K562 (cell line): ENCODE measurements around the gene FTH1. TPM values are rescaled to one million over a fixed set of nuclear protein-coding genes. Genes with fewer than 3 reads are reported as not detected.

Experiments
- ASH1L ChIP-seq: fragments of 450-650 bp; IDR thresholded peaks from 2 replicates; pipeline ENCODE4 v1.6.1; 2018; ENCODE audit warnings: borderline replicate concordance, mild to moderate bottlenecking, low read depth; ENCODE audit not compliant: partially characterized antibody
- ATF3 ChIP-seq, 2 experiments: fragments of 450-650 bp in 1 of 2; sonication (generic) in 1 of 2; formaldehyde crosslinking in 1 of 2; IDR thresholded peaks in 1 of 2; conservative IDR thresholded peaks in 1 of 2; 2 replicates each; pipeline versions ENCODE4 v1.6.1 to v1.8.1; 2016 to 2023; ENCODE audit warnings: mild to moderate bottlenecking in 2 of 2, moderate library complexity in 2 of 2, inconsistent platforms in 1 of 2, missing genetic modification reagents in 1 of 2
- BRD9 ChIP-seq: fragments of 450-650 bp; IDR thresholded peaks from 2 replicates; pipeline ENCODE4 v1.6.1; 2018; ENCODE audit warnings: low read depth; ENCODE audit not compliant: partially characterized antibody
- BRF2 ChIP-seq: IDR thresholded peaks from 3 replicates; pipeline ENCODE4 v1.6.1; 2011; ENCODE audit warnings: borderline replicate concordance, mild to moderate bottlenecking; ENCODE audit not compliant: insufficient read length, insufficient read depth
- CLOCK ChIP-seq: fragments of 250-450 bp; sonication (Bioruptor Pico); IDR thresholded peaks from 2 replicates; pipeline ENCODE4 v1.4.0; 2020; ENCODE audit warnings: mild to moderate bottlenecking, moderate library complexity, borderline replicate concordance
- DEAF1 ChIP-seq: fragments of 450-650 bp; formaldehyde crosslinking; IDR thresholded peaks from 2 replicates; pipeline ENCODE4 v1.4.0; 2020; ENCODE audit warnings: mild to moderate bottlenecking, moderate library complexity
- EGR1 ChIP-seq: fragments of 450-650 bp; conservative IDR thresholded peaks from 2 replicates; pipeline ENCODE4 v1.6.1; 2017; ENCODE audit warnings: mild to moderate bottlenecking
- ELF4 ChIP-seq: fragments of 450-650 bp; formaldehyde crosslinking; IDR thresholded peaks from 2 replicates; pipeline ENCODE4 v1.4.0; 2022; ENCODE audit warnings: missing genetic modification characterization
- HLTF ChIP-seq: fragments of 450-650 bp; IDR thresholded peaks from 2 replicates; pipeline ENCODE4 v1.6.1; 2016
- KDM5B ChIP-seq: fragments of 200-600 bp; sonication (generic); IDR thresholded peaks from 2 replicates; pipeline ENCODE4 v1.6.1; 2012; ENCODE audit warnings: low read depth, mild to moderate bottlenecking, moderate library complexity, low read length, control low read depth, inconsistent platforms; ENCODE audit not compliant: insufficient replicate concordance
- NCOA1 ChIP-seq: fragments of 450-650 bp; IDR thresholded peaks from 2 replicates; pipeline ENCODE4 v1.6.1; 2016; ENCODE audit warnings: low read depth
- RBFOX2 ChIP-seq: fragments of 200-400 bp; formaldehyde crosslinking; IDR thresholded peaks from 2 replicates; pipeline ENCODE4 v1.6.1; 2017; ENCODE audit warnings: low read depth, mild to moderate bottlenecking, low read length, moderate library complexity
- RBM15 ChIP-seq: fragments of 200-400 bp; formaldehyde crosslinking; IDR thresholded peaks from 2 replicates; pipeline ENCODE4 v1.6.1; 2018; ENCODE audit warnings: mild to moderate bottlenecking, low read length, moderate library complexity; ENCODE audit not compliant: insufficient read depth
- RFX7 ChIP-seq: fragments of 250-450 bp; sonication (Bioruptor Pico); IDR thresholded peaks from 2 replicates; pipeline ENCODE4 v1.5.1; 2021; ENCODE audit warnings: mild to moderate bottlenecking
- SFPQ ChIP-seq: fragments of 200-400 bp; formaldehyde crosslinking; IDR thresholded peaks from 2 replicates; pipeline ENCODE4 v1.6.1; 2017; ENCODE audit warnings: mild to moderate bottlenecking, low read depth, low read length, moderate library complexity
- SMAD1 ChIP-seq: fragments of 150-350 bp; IDR thresholded peaks from 2 replicates; pipeline ENCODE4 v1.6.1; 2014; ENCODE audit warnings: low read length, low read depth; ENCODE audit not compliant: partially characterized antibody
- ZNF175 ChIP-seq: fragments of 200-800 bp; sonication (Bioruptor generic); IDR thresholded peaks from 2 replicates; pipeline ENCODE4 v1.6.1; 2016; ENCODE audit warnings: low read depth, mild to moderate bottlenecking, missing genetic modification characterization, missing compliant biosample characterization
- ZNF24 ChIP-seq: fragments of 450-650 bp; IDR thresholded peaks from 2 replicates; pipeline ENCODE4 v1.6.1; 2016
- polyA plus RNA-seq, 8 experiments: library from polyadenylated mRNA; depleted of rRNA in 4 of 8; stranded (reverse) in 5 of 8; unstranded in 3 of 8; fragments of >200 nt; fragmentation: Nextera tagmentation in 2 of 8; fragmentation: Illumina TruSeq in 1 of 8; extraction: Ambion mirVana in 2 of 8; extraction: Trizol in 1 of 8; gene quantifications; 2 replicates each; pipeline versions ENCODE4 v1.2.1 to v1.2.3, GENCODE V29; 2011 to 2014; ENCODE audit warnings: inconsistent platforms in 1 of 8, missing spikeins in 1 of 8
- total RNA-seq, 7 experiments: library from RNA; depleted of rRNA in 6 of 7; stranded (reverse); fragments of >200 nt in 6 of 7; fragmentation: Illumina TruSeq in 2 of 7; extraction: Trizol in 2 of 7; gene quantifications; 2 replicates each; pipeline versions ENCODE4 v1.2.1 to v1.2.3, GENCODE V29; 2011 to 2021; ENCODE audit warnings: low replicate concordance in 1 of 7

FTH1 gene
- total and polyA plus RNA-seq, 9 of the 15 experiments (the other 6 are each of a cell fraction or from before 2014, with no cell fraction given), result 370 to 3,146 (median 802) TPM

GRCh38 chr11:61950035-61950547, 17.3 kb downstream of the FTH1 start, which contains the start of gene BEST1 (continued):
- TF ChIP-seq ATF3 (IDR thresholded peaks at IDR 0.05), result no peak
- no peak for TF ChIP-seq ATF3 (CRISPR knock-in tag; conservative IDR thresholded peaks at IDR 0.05)
- no peak for TF ChIP-seq SFPQ
- no peak for TF ChIP-seq RBM15
- TF ChIP-seq CLOCK (CRISPR knock-in tag), result no peak
- TF ChIP-seq ZNF24, result no peak
- TF ChIP-seq BRF2, result no peak
- peak; percentile 92 for TF ChIP-seq RBFOX2
- TF ChIP-seq EGR1, result no peak
- no peak for TF ChIP-seq SMAD1
- TF ChIP-seq KDM5B, result no peak
- no peak for TF ChIP-seq BRD9
- no peak for TF ChIP-seq ELF4
- no peak for TF ChIP-seq NCOA1
- TF ChIP-seq ZNF175 (CRISPR knock-in tag), result 0 out of 2 replicates have a peak, but pooled peaks have one; percentile 53
- no peak for TF ChIP-seq RFX7 (CRISPR knock-in tag)
- TF ChIP-seq HLTF, result no peak
- no peak for TF ChIP-seq ASH1L
- 0 out of 2 replicates have a peak, but pooled peaks have one; percentile 35 for TF ChIP-seq DEAF1 (CRISPR knock-in tag)
